Measurements from ENCODE around the gene ALG10B. TPM values are rescaled to one million over a fixed set of nuclear protein-coding genes. Genes with fewer than 3 reads are reported as not detected.

Gene ALG10B
- total RNA-seq, 1 donor from 2014 or later, result 9.2 TPM

GRCh38 chr12:38367506-38367905 lies 50.9 kb downstream of the ALG10B start:
- Histone ChIP-seq H3K27ac (no peak overlapping the region), H3K27me3 (ENCODE audit: low read depth) (no peaks in the 10 kb centered on the region), H3K36me3 (no peaks in the 10 kb centered on the region), H3K9me3 (no peaks in the 10 kb centered on the region), H3K4me3 (no peak overlapping the region), H3K4me1 (no peaks in the 10 kb centered on the region)
- no peak for ATAC-seq
- intact Hi-C loops (cut with DNase I), result no loop called here
- DNase-seq, result no peak
- TF ChIP-seq CTCF (IDR thresholded peaks at IDR 0.05), result no peak

GRCh38 chr12:38370311-38370710 lies 53.7 kb downstream of the ALG10B start:
- DNase-seq, result no peak
- no peaks in the 10 kb centered on the region for H3K4me1 ChIP-seq
- intact Hi-C loops (cut with DNase I), result no loop called here
- TF ChIP-seq CTCF (IDR thresholded peaks at IDR 0.05), result no peak
- H3K4me3 ChIP-seq, result no peak overlapping the region
- no peak for ATAC-seq
- H3K36me3 ChIP-seq, result no peaks in the 10 kb centered on the region
- no peak overlapping the region for H3K27ac ChIP-seq
- H3K9me3 ChIP-seq, result no peaks in the 10 kb centered on the region
- no peaks in the 10 kb centered on the region for H3K27me3 ChIP-seq (ENCODE audit: low read depth)

GRCh38 chr12:38373784-38374183 lies 57.2 kb downstream of the ALG10B start:
- no peaks in the 10 kb centered on the region for H3K4me1 ChIP-seq
- no peak for DNase-seq
- H3K36me3 ChIP-seq, result no peaks in the 10 kb centered on the region
- no peak overlapping the region for H3K4me3 ChIP-seq
- no peak for ATAC-seq
- no peak for TF ChIP-seq CTCF (IDR thresholded peaks at IDR 0.05)
- no peaks in the 10 kb centered on the region for H3K27me3 ChIP-seq (ENCODE audit: low read depth)
- intact Hi-C loops (cut with DNase I), result no loop called here
- H3K27ac ChIP-seq, result no peak overlapping the region
- H3K9me3 ChIP-seq, result no peaks in the 10 kb centered on the region

- intact Hi-C loops (cut with DNase I), result no loop called here
- DNase-seq (no peak), ATAC-seq (no peak)
- no peak overlapping the region for H3K27ac ChIP-seq
- H3K27me3 ChIP-seq (ENCODE audit: low read depth), result no peaks in the 10 kb centered on the region
- no peaks in the 10 kb centered on the region for H3K4me1 ChIP-seq
- no peaks in the 10 kb centered on the region for H3K36me3 ChIP-seq
- no peaks in the 10 kb centered on the region for H3K9me3 ChIP-seq
- no peak overlapping the region for H3K4me3 ChIP-seq
- TF ChIP-seq CTCF (IDR thresholded peaks at IDR 0.05), result no peak
Observed at GRCh38 chr12:38374751-38375150, 58.2 kb downstream of the ALG10B start.
